Activated B cell treated with CpG ODN at 0.5 μM for 24 hours (primary cell): ENCODE data around the gene MYLIP. TPM values are rescaled to one million over a fixed set of nuclear protein-coding genes. Genes with fewer than 3 reads are reported as not detected.

Experiments used
- ATAC-seq: fragments of 200-7000 bp; cut with Tn5 transposase; one replicate; pipeline ENCODE4 v1.10.0; 2021; ENCODE audit warnings: low read depth, mild to moderate bottlenecking, moderate library complexity
- CTCF ChIA-PET: fragments of 350-600 bp; sonication (Branson Sonifier 250); formaldehyde crosslinking; loops from one replicate; lab custom pipeline; 2021; ENCODE audit warnings: antibody characterized with exemption; lab: Charles Lee
- POLR2A ChIA-PET: fragments of 350-600 bp; sonication (Branson Sonifier 250); formaldehyde crosslinking; loops from one replicate; lab custom pipeline; 2021; ENCODE audit warnings: antibody characterized with exemption; lab: Charles Lee
- DNase-seq: peaks from one replicate; pipeline ENCODE4 v3.0.0; 2022
- H3K27ac Mint-ChIP-seq: one replicate; pipeline ENCODE4 v1.8.0; 2020; ENCODE audit warnings: mixed read lengths
- H3K27me3 Mint-ChIP-seq: one replicate; pipeline ENCODE4 v1.8.0; 2021; ENCODE audit warnings: mixed read lengths
- H3K36me3 Mint-ChIP-seq: one replicate; pipeline ENCODE4 v1.8.0; 2021; ENCODE audit warnings: low read depth, mixed read lengths
- H3K4me1 Mint-ChIP-seq: one replicate; pipeline ENCODE4 v1.8.0; 2021; ENCODE audit warnings: mixed read lengths
- H3K4me3 Mint-ChIP-seq: one replicate; pipeline ENCODE4 v1.8.0; 2020; ENCODE audit warnings: mild to moderate bottlenecking, mixed read lengths
- H3K9me3 Mint-ChIP-seq: one replicate; pipeline ENCODE4 v1.8.0; 2020; ENCODE audit warnings: mixed read lengths
- CTCF ChIP-seq: fragments of 200-600 bp; IDR thresholded peaks from one replicate; pipeline ENCODE4 v1.8.0; 2022; ENCODE audit warnings: antibody characterized with exemption, mild to moderate bottlenecking
- intact Hi-C: fragments of 100-400 bp; cut with micrococcal nuclease; formaldehyde crosslinking; loops from one replicate; pipeline ENCODE4 v1.15.1; 2024
- total RNA-seq: library from RNA; stranded (reverse); gene quantifications from 2 replicates; pipeline ENCODE4 v1.2.3, GENCODE V29; 2022

MYLIP gene
- total RNA-seq, 1 donor from 2014 or later: 10.3 TPM

GRCh38 chr6:16098211-16098610, 30.7 kb upstream of the MYLIP start:
- no peak for ATAC-seq
- H3K4me1 Mint-ChIP-seq: no peaks in the 10 kb centered on the region
- no peaks in the 10 kb centered on the region for H3K36me3 Mint-ChIP-seq
- no peak for TF ChIP-seq CTCF
- intact Hi-C loops: no loop called here
- CTCF ChIA-PET: no interaction called here
- H3K27me3 Mint-ChIP-seq: no peaks in the 10 kb centered on the region
- peaks cover 17% of the 10 kb centered on the region for H3K9me3 Mint-ChIP-seq
- POLR2A ChIA-PET: no interaction called here
- H3K4me3 Mint-ChIP-seq: no peak overlapping the region
- no peak overlapping the region for H3K27ac Mint-ChIP-seq
- no peak for DNase-seq

GRCh38 chr6:16102208-16102607, 26.7 kb upstream of the MYLIP start:
- ATAC-seq (no peak), DNase-seq (no peak)
- Mint-ChIP-seq H3K36me3 (no peaks in the 10 kb centered on the region), H3K4me3 (no peak overlapping the region), H3K27me3 (peaks cover 4% of the 10 kb centered on the region), H3K4me1 (no peaks in the 10 kb centered on the region), H3K9me3 (peaks cover 17% of the 10 kb centered on the region), H3K27ac (no peak overlapping the region)
- intact Hi-C loops: no loop called here
- TF ChIP-seq CTCF: no peak
- POLR2A ChIA-PET: no interaction called here
- CTCF ChIA-PET: no interaction called here

- Mint-ChIP-seq H3K4me1 (no peaks in the 10 kb centered on the region), H3K36me3 (no peaks in the 10 kb centered on the region), H3K27me3 (peaks cover 4% of the 10 kb centered on the region), H3K9me3 (peaks cover 17% of the 10 kb centered on the region), H3K27ac (no peak overlapping the region), H3K4me3 (no peak overlapping the region)
- DNase-seq: no peak
- TF ChIP-seq CTCF: no peak
- ChIA-PET CTCF (no interaction called here), POLR2A (no interaction called here)
- intact Hi-C loops: no loop called here
- ATAC-seq: no peak
Measured at GRCh38 chr6:16103722-16104121, 25.2 kb upstream of the MYLIP start.

- H3K4me1 Mint-ChIP-seq: no peaks in the 10 kb centered on the region
- CTCF ChIA-PET: no interaction called here
- intact Hi-C loops: no loop called here
- no peaks in the 10 kb centered on the region for H3K36me3 Mint-ChIP-seq
- H3K4me3 Mint-ChIP-seq: no peak overlapping the region
- peaks cover 9% of the 10 kb centered on the region for H3K27me3 Mint-ChIP-seq
- POLR2A ChIA-PET: interaction anchor here (1.6 kb wide), 1 partner anchor 24 kb away, joined by 3 read pairs; the partner anchor contains the start of gene MYLIP
- ATAC-seq (no peak), DNase-seq (no peak)
- no peak overlapping the region for H3K27ac Mint-ChIP-seq
- TF ChIP-seq CTCF: no peak
- peaks cover 16% of the 10 kb centered on the region for H3K9me3 Mint-ChIP-seq
Measured at GRCh38 chr6:16104624-16105433, 24.1 kb upstream of the MYLIP start.

- Mint-ChIP-seq H3K27me3 (peaks cover 10% of the 10 kb centered on the region), H3K4me3 (no peak overlapping the region), H3K4me1 (no peaks in the 10 kb centered on the region), H3K36me3 (no peaks in the 10 kb centered on the region), H3K27ac (no peak overlapping the region), H3K9me3 (peaks cover 7% of the 10 kb centered on the region)
- ChIA-PET CTCF (no interaction called here), POLR2A (interaction anchor here (1.6 kb wide), 1 partner anchor 23 kb away, joined by 3 read pairs; the partner anchor contains the start of gene MYLIP)
- no peak for TF ChIP-seq CTCF
- ATAC-seq (no peak), DNase-seq (no peak)
- intact Hi-C loops: no loop called here
Measured at GRCh38 chr6:16105854-16106253, 23.0 kb upstream of the MYLIP start.
